Measurements from ENCODE around the gene MAML2.

GRCh38 chr11:96222102-96222501 lies 120.9 kb downstream of the MAML2 start:
- no peak for TF ChIP-seq CTCF (IDR thresholded peaks at IDR 0.05)
- TF ChIP-seq POLR2A (IDR thresholded peaks at IDR 0.05) = no peak

All from esophagus squamous epithelium (tissue), 4 donors.